ENCODE results near the gene TMEM254. TPM values are rescaled to one million over a fixed set of nuclear protein-coding genes. Genes with fewer than 3 reads are reported as not detected.
"Not testable (repeated sequence)": the region's sequence is repeated elsewhere in the genome, so short reads cannot be mapped to it uniquely, and the experiment has no call there.

TMEM254 gene, protein sequence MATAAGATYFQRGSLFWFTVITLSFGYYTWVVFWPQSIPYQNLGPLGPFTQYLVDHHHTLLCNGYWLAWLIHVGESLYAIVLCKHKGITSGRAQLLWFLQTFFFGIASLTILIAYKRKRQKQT
- 10 to 100 TPM; 55.0 to 62.7 (median 61.7) TPM for polyA plus RNA-seq (ENCODE audit: insufficient read length in 3 of 3)

DNA sequence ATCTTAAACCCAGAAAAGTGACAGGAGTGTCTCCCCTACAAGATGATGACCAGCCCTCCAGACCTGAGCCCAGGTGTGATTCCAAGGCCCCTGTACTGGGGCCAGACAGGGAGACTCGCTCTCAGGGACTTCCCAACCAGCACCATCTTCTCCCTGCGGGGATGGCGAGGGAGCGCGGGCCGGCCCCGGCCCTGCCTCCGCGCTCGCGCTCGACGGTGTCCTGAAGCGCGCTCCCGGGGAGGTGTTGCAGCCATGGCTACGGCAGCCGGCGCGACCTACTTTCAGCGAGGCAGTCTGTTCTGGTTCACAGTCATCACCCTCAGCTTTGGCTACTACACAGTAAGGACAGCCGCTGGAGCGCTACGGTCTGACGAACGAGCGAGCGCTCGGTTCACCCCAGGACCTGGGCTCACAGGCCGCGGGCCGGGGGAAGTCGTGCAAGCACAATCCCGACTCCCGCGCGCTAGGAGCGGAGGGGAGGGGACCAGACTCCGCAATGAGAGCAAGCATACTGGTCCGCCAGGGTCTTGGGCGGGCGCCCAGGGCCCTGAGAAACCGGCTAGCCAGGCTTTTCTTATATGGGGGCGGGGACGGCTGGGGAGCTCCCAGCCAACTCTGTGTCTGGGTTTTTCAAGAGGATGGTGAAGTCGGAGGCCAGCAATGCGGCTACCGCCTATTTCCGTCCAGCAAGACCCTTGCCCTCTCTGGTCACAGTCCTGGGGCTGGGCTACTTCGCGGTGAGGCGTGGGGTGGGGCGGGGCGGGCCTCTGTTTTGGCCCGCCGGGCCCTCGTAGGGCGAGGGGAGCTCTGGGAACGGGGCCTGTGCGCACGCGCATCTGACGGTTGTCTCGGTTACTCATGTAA is at the start of gene TMEM254:
Gene TMEM254, plus strand, starts transcription at position 218 of the 864 bp plus-strand sequence. Its CDS starts 35 bp downstream, at position 253.
- DNase-seq (ENCODE audit: low read depth in 3 of 3, low spot score in 2 of 3), result peak; percentile 81 to 87 (median 83)

DNA sequence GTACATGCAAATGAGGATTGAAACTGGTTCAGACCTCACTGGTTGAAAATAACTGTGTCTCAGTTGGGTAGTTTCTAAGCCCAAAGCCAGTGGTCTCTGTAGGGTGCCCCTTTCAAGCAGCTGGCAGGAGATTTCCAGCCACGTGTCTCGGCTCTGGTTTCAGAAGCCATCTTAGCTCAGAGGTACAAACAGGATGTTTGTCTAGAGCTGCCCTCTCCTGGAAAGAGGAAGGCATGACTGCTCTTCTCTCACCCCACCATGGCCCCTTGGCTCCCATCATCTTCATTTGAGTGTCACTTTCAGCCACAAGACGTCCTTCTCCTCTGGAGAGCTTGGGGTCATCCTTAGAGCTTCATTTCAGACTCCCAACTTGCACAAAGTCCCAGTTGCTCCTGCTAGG is 49.3 kb upstream of the TMEM254 start:
- DNase-seq (ENCODE audit: low read depth in 3 of 3, low spot score in 2 of 3), result not testable (repeated sequence)

DNA sequence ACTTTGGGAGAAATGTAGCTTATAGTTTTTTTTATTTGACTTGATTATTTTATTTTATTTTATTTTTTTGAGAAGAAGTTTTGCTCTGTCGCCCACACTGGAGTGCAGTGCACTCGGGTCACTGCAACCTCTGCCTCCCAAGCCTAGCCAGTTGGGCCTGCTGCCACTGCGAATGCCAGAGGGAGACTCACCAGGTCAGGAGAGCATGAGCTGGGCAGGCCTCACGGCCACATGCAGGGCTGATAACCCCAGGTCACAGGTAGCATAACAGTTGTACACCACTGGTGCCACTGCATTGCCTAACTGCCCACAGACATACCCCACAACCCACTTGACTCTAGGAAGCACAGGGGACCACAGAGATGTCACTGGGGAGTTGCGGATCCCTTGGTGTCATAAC is 48.6 kb upstream of the TMEM254 start:
- not testable (repeated sequence) for DNase-seq (ENCODE audit: low read depth in 3 of 3, low spot score in 2 of 3)

DNA sequence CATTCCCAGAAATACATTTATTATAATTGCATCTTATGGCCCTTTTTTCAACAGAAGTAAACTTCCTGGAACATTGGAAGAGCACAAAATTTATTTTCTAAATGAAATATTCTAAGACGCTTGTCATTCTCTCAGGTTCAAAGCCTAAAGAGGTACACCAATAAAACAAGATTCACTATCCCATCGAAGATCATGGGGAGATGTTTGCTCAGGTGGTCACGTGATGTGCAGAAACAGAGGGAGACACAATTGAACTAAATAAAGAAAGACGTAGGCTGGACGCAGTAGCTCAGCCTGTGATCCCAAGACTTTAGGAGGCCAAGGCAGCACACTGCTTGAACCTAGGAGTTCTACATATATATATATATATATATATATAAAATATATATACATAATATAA is 46.0 kb upstream of the TMEM254 start:
- DNase-seq (ENCODE audit: low read depth in 3 of 3, low spot score in 2 of 3), result no peak

DNA sequence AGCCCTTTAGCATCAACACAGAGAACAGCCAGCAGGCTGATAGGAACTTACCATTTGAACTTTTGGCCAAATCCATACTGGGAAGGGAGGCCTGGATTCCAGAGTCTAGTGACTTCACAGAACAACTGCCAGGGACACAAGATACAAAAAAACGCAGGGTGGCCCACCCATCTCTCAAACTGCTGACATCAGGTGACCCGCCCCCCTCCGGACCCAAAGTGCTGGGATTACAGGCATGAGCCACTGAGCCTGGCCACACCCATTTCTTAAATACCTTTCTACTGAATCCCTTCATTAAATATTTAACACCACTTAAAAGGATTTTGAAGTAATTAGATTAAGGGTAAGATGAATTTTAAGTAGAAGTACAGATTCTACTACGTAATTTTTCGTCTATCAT is 43.7 kb upstream of the TMEM254 start:
- not testable (repeated sequence) for DNase-seq (ENCODE audit: low read depth in 3 of 3, low spot score in 2 of 3)

DNA sequence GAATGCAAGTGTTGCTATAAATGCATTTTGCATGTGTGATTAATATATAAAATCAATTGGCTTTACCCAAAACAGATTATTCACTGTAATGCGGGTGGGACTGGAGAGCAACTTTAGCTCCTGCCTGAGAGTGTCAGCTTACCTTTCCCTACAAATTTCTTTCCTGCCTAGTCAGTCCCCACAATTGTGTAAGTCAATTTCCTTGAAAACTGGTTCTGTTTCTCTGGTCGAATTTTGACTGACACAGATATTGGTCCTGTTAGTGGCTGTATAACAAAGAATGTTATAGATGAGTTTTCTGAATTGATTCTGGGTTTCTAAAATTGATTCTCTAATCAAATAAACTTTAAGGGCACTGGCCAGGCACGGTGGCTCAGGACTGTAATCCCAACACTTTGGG is 43.0 kb upstream of the TMEM254 start:
- not testable (repeated sequence) for DNase-seq (ENCODE audit: low read depth in 3 of 3, low spot score in 2 of 3)

DNA sequence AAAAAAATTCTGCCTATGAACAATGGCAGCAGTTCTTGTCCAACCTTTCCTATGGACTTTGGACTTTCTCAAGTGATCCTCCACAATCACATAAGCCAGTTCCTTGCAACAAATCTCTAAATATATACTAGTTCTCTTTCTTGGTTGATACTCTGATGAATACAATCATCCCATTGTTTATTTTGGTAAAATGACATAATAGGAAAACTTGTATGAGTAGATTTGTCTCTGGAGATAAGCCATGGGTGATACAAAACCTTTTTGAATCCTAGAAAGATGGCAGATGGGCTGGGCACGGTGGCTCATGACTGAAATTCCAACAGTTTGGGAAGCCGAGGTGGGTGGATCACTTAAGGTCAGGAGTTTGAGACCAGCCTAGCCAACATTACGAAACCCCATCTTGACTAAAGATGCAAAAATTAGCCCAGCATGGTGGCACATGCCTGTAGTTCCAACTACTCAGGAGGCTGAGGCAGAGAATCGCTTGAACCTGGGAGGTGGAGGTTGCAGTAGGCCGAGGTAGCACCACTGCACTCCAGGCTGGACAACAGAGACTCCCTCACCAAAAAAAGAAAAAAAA is 41.5 kb upstream of the TMEM254 start:
- DNase-seq (ENCODE audit: low read depth in 3 of 3, low spot score in 2 of 3), result not testable (repeated sequence)

DNA sequence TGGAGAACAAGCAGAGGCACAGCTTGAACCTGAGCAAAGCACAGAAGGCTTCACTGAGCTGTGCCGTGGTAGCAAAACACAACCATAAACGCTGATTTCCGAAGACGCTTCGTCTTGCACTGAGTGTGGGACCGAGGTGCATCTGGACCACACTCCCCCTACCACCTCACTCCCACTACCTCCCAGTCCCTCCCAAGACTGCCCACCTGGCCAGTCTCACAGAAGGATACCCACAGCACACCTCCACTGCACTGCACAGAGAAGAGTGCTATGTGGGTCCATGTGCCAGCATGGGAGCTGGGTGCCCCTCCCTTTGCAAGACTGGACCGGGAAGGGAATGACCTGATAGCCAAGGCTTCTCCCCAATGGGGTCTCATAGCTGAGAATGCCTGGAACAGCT is 40.2 kb upstream of the TMEM254 start:
- not testable (repeated sequence) for DNase-seq (ENCODE audit: low read depth in 3 of 3, low spot score in 2 of 3)

DNA sequence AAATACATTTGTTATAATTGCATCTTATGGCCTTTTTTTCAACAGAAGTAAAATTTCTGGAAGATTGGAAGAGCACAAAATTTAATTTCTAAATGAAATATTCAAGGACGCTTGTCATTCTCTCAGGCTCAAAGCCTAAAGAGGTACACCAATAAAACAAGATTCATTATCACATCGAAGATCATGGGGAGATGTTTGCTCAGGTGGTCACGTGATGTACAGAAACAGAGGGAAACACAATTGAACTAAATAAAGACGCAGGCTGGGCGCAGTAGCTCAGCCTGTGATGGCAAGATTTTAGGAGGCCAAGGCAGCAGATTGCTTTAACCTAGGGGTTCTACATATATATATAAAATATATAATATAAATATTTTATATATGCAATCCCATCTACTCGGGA is 37.3 kb upstream of the TMEM254 start:
- DNase-seq (ENCODE audit: low read depth in 3 of 3, low spot score in 2 of 3), result no peak

DNA sequence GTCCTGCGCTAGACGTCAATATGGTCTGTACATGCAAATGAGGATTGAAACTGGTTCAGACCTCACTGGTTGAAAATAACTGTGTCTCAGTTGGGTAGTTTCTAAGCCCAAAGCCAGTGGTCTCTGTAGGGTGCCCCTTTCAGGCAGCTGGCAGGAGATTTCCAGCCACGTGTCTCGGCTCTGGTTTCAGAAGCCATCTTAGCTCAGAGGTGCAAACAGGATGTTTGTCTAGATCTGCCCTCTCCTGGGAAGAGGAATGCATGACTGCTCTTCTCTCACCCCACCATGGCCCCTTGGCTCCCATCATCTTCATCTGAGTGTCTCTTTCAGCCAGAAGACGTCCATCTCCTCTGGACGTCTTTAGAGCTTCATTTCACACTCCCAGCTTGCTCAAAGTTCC is 33.5 kb upstream of the TMEM254 start:
- not testable (repeated sequence) for DNase-seq (ENCODE audit: low read depth in 3 of 3, low spot score in 2 of 3)

DNA sequence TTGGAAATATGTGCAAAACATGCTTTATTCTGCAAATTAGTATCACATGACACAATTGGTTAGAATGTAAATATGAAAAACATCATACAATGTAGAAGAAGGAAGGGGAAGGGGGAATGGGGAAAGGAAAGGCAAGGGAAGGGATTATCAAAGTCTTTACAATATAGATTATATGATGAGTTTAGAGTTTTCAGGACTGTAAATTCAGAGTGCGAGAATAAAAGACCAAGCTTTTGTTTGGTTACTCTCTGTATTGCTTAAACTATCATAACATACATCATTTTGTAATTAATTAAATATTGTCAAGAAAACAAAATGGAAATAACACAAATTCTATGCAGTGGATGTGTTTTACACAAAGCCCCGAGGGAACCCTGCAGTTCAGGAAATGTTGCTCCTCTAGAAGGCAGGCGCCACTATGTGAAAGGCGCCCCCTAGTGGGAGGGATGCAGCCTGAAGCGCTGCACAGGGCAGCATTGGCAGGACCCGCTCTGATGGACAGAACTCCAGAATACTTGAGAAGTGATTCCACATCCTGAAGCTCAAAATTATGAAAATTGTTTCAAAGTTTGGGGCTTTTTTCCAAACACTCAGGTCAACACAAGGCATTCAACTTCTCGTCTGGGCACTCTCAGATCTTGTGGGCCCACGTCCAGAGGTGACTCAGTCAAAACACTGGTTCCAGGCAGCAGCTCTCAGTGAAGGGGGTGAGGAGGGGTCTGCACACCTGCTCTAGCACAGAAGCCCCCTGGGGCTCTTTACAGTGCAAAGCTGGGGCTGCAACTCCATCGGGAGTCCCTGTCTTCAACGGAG is 31.6 kb upstream of the TMEM254 start:
- DNase-seq (ENCODE audit: low read depth in 3 of 3, low spot score in 2 of 3), result peak; percentile 18 to 51 (median 31)

DNA sequence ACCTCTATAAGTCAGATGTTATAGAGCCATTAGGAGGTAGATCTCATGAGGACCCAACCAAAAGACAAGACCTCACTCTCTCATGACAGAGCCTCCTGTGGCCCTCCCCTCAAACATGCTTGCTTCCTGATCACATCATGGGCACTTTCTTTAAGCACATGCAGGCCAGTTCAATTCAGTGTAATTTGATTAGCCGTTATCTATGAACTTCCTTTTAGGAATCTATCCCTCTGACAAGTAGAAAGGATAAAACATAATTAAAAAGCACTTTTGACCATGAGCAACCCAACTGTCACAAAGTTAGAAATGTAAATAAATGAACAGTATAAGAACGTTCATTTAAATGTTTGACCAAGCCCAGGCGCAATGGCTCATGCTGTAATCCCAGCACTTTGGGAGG is 27.7 kb upstream of the TMEM254 start:
- DNase-seq (ENCODE audit: low read depth in 3 of 3, low spot score in 2 of 3), result no peak

DNA sequence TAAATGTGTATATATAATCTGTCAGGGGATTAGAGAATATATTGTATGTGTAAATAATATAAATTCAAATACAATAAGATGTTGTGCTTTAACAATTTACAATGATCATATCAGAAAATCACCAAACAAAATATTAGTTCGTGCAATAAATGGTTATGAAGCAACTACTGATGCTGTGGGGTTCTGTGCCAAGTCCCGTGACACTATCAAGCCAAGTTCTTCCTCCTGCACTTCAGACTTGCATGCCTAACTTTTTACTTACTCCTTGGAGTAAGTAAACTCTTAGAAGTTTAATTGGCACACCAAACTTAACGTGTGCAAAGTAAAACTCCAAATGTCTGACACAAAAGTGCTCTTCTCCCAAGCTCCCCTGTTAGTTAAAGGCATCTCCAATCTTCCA is 26.5 kb upstream of the TMEM254 start:
- no peak for DNase-seq (ENCODE audit: low read depth in 3 of 3, low spot score in 2 of 3)

DNA sequence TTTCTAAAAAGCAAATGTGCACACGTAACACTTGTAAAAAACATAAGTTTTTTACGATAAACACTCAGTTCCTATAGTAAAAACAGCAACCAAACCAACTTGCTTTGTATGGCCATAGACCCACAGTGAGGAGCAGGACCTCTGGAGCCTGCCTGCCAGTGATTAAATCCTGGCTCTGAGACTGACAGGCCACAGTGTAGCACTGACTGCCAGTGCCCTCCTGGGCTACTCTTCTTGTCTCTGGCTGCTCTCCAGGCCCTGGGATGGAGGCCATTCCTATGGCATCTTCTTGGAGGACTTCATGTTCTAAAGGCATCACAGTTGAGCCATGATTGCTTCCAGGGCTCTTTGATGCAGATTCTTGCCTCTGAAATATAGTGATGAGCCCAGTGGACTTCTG is 22.7 kb upstream of the TMEM254 start:
- no peak for DNase-seq (ENCODE audit: low read depth in 3 of 3, low spot score in 2 of 3)

DNA sequence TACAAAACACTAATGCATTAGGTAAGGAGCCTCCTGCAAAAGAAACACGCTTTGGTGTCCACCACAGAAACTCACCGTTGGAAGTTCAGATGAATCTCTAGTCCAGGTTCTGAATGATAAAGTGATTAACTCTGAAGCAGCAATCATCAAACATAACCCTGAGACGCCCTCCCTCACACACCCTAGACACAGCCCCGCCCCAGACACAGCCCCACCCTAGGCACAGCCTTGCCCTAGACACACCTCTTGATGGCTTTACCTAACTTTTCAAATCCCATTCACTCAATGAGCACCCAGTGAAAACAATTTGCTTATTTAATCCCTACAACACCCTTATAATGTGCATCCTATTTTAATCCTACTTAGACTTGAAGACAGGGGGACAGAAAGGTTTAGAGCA is 21.3 kb upstream of the TMEM254 start:
- DNase-seq (ENCODE audit: low read depth in 3 of 3, low spot score in 2 of 3), result no peak

DNA sequence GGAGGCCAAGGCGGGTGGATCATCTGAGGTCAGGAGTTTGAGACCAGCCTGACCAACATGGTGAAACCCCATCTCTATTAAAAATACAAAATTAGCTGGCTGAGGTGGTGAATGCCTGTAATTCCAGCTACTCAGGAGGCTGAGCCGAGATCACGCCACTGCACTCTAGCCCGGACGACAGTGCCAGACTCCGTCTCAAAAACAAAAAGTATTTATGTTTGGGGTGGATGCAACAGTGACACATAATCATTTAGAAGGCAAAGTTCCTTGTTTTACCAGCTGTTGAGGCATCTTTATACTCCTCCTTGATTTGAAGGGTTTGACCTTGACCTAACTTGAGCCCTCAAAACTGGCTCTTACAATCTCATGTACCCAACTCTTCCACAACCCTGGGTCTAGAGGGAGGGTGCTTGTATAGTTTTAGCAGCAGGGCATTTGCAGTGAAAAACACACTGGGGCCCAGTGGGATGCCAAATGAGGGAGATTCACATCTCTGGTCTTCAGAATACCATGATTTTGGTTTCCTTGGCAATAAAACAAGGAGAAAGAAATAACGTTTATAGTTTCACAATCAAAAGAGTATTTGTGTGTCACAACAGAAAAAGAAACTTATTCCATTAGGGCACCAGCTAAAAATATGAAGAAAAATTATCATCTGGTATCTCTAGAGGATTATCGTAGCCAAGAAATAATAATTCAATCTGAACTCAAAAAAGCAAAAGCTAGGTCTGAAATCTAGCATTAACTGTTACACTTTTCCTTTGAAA is 14.2 kb upstream of the TMEM254 start:
- no peak for DNase-seq (ENCODE audit: low read depth in 3 of 3, low spot score in 2 of 3)

DNA sequence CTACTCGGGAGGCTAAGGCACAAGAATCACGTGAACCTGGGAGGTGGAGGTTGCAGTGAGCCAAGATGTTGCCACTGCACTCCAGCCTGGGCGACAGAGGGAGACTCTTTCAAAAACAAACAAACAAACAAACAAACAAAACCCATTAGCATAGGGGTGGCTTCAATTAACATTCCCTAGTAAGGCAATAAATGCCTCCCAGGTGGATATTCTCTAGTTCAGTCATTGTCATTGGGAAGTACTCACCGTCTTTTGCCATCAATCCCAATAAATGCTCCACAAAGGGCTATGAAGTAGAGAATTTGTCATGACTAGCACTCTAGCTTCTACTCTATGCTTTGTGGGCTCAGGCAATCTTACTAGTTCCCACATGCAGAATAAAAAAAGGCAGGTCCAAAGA is 11.7 kb upstream of the TMEM254 start:
- DNase-seq (ENCODE audit: low read depth in 3 of 3, low spot score in 2 of 3), result no peak

DNA sequence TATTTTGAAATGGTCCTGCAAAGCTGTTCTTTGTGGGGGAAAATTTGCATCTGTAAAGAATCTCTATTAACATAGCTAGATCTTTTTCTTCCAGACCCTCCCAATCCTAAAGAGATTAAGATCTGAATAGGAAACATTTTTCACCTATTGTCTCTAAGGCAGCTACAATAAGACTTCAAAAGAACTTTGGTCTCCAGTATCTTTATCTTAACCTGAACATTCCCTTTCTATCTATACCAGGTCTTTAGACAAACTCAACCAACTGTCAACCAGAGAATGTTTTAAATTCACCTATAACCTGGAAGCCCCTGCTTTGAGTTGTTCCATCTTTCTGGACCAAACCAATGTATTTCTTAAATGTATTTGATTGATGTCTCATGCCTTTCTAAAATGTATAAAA is 10.6 kb upstream of the TMEM254 start:
- not testable (repeated sequence) for DNase-seq (ENCODE audit: low read depth in 3 of 3, low spot score in 2 of 3)

DNA sequence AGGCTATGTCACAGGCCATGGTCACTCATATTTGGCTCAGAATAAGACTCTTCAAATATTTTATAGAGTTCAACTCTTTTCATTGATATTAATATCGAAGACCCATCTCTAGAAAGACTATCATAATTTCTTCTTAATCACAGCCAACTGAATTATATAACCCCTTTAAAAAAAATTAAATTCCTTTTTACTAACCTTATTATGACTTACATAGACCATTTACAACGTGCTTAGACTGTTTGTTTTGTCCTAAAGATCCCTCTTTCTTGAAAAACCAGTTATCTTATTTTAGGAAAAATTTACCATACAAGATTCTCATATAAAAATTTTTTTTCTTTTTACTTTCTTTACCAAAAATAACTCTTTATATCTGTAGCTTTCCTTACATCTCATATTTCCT is 10.2 kb upstream of the TMEM254 start:
- no peak for DNase-seq (ENCODE audit: low read depth in 3 of 3, low spot score in 2 of 3)

DNA sequence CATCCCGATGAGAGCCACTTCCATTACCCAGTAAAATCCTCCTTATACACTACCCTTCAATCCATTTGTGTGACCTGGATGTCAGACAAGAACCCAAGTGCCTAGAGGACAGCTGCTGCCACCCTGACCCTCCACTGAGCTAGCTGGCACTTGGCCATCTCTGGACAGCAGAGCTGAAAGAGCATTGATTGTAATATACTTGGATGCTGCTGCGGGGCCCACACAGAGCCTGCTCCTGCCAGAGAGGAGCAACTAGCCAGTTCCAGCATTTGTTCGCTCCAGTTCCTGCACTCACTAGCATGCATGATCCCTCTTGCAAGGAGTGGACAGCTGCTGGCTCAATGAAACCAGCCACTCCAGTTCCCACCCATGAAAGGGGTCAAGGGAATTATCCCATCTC is 8.4 kb upstream of the TMEM254 start:
- DNase-seq (ENCODE audit: low read depth in 3 of 3, low spot score in 2 of 3), result no peak

All from right renal cortex interstitium (tissue), 3 donors.